GM12864 (cell line): ENCODE data around the gene ZNF778.
"Not testable (repeated sequence)": the region's sequence is repeated elsewhere in the genome, so short reads cannot be mapped to it uniquely, and the experiment has no call there.

Source experiments
- DNase-seq: peaks from one replicate; pipeline ENCODE4 v3.0.0-alpha.2; 2011; ENCODE audit warnings: low read depth
- H3K4me3 ChIP-seq: 2 replicates; pipeline ENCODE4 v1.5.1; 2011; ENCODE audit warnings: mild to moderate bottlenecking, low read depth, low read length, control low read depth
- TF ChIP-seq, protein P1 (sequence below): IDR thresholded peaks from 2 replicates; pipeline ENCODE4 v1.5.1; 2011; ENCODE audit warnings: low read depth, mild to moderate bottlenecking, moderate library complexity, low read length, control low read depth, inconsistent platforms; ENCODE audit errors: missing control alignments

Gene ZNF778

DNA sequence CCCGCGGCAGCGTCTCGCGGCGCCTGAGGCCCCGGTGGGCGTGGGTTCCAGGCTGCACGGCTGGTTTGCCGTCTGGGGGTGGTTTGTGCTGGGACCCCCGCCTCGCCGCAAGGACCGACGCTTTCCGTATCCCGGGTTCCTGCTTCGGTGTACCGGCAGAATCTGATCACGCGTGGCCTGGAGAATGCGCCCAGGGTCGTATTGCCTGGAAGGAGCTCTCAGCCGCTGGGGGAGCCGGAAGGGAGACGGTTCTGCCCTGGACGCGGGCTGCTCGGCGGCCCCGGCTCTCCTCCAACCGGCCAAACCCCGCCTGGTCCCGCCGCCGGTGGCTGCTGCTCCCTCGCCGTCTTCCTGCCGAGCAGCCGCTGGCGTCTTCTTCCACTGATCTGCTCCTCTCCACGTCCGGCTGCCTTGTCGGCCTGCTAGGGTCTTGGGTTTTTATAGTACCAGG lies 39.8 kb downstream of the ZNF778 start:
- DNase-seq = no peak
- TF ChIP-seq, protein P1, sequence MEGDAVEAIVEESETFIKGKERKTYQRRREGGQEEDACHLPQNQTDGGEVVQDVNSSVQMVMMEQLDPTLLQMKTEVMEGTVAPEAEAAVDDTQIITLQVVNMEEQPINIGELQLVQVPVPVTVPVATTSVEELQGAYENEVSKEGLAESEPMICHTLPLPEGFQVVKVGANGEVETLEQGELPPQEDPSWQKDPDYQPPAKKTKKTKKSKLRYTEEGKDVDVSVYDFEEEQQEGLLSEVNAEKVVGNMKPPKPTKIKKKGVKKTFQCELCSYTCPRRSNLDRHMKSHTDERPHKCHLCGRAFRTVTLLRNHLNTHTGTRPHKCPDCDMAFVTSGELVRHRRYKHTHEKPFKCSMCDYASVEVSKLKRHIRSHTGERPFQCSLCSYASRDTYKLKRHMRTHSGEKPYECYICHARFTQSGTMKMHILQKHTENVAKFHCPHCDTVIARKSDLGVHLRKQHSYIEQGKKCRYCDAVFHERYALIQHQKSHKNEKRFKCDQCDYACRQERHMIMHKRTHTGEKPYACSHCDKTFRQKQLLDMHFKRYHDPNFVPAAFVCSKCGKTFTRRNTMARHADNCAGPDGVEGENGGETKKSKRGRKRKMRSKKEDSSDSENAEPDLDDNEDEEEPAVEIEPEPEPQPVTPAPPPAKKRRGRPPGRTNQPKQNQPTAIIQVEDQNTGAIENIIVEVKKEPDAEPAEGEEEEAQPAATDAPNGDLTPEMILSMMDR = no peak
- no peak overlapping the region for H3K4me3 ChIP-seq

DNA sequence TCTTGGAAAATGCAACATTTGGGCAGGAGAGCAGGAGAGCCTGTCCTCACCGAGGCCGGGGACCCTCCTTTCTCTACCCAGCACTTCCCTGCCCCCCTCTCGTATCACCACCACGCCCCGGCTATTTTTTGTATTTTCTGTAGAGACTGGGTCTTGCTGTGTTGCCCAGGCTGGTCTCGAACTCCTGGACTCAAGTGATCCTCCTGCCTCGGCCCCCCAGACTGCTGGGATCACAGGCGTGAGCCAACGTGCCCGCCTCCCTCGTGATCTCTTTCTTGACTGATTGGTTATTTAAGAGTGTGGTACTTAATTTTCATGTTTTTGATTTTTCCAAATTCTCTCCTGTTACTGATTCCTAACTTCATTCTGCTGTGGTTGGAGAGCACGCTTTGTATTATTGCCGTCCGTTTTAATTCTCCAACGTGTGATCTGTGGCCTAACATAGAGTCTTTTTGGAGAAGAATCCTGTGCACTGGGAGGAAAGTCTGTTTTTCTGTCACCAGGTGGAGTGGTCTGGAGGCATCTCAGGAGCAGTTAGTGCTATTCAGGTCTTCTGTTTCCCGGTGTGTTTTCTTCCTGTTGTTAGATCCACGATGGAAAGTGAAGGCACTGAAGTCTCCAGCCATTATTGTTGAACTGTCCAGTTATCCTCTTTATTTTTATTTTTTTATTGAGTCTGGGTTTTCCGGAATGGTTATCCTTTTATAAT lies 40.4 kb downstream of the ZNF778 start:
- H3K4me3 ChIP-seq = no peak overlapping the region
- TF ChIP-seq, protein P1 = no peak
- DNase-seq = no peak

DNA sequence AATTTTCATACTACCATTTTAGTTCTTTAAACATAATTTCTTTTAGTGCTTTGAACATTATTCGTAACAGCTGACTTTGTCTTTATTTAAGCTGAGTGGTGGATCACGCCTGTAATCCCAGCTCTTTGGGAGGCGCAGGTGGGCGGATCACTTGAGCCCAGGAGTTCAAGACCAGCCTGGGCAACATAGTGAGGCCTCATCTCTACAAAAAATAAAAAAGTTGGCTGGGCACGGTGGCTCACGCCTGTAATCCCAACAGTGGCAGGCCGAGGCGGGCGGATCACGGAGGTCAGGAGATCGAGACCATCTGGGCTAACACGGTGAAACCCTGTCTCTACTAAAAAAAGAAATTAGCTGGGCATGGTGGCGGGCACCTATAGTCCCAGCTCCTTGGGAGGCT lies 42.4 kb downstream of the ZNF778 start:
- not testable (repeated sequence) for H3K4me3 ChIP-seq, DNase-seq

DNA sequence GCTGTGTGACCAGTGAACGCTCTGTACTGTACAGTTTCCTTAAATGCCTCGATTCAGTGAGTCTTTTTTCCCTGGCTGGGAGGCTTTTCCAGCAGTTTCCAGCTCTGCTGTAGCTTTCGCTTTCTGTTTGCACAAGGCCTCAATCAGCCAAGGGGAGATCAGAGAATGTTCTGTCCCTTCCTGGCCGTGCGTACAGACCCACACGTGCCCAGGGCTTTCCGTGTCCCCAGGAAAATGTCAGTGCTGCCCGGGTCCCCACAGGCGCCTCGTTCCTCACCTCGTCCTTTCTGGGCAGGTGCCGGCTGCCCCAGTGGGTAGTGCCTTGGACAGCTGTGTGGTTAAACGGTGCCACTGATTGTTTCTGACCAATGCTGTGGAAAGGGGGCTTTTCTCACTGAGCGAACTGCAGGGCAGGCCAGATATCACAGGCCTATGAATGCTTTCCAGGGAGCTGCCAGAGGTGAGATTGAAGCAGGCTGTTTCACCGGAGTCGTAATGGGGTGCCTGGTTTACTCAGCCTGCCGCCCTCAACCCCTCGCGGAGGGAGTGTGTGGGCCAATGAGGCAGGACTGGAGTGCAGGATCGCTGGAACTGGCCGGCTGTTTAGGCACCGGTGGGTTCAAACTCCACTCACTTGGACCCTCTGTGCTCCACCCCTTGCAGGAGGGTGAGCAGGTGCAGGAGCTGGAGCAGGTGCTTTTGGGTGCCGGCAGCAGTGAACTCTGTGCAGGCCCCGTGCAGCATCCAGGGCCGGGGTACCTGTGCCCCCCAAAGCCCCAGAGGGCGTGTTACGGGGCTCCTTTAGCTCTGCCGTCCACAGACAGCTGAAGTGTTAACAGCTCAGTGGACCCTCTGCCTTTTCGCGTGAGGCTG lies 44.4 kb downstream of the ZNF778 start:
- TF ChIP-seq, protein P1 = no peak
- DNase-seq = no peak
- no peak overlapping the region for H3K4me3 ChIP-seq

DNA sequence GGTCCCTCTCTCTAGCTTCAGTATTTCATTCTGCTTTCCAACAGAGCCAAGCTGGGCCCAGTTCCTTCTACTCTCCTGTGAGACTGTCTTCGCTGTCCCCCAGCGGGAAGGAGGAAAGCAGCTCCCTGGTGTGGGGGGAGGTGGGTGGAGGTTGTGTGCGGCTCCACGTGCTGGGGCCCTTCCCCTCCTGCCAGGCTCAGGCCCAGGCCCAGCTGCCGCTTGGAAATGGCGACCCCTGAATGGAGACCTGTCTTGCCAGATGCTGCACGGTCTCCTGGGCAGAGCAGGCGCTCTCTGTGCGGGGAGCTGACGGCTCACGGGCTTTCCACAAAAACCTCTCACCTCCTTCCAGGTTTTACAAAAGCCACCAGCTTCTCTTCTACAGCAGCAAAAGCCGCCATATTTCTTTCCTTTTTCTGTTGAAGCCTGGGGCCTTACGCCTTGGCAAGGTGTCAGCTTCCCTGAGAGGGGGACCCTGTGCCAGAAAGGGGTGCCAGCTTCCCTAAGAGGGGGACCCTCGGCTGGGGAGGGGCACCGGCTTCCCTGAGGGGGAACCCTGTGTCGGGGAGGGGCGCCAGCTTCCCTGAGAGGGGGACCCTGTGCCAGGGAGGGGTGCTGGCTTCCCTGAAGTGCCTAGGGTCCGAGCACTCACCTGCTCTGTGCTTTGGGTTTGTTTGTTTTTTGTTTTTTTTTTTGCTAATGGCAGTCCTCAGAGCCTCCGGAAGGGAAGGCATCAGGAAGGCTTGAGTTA lies 47.5 kb downstream of the ZNF778 start:
- no peak for DNase-seq
- no peak overlapping the region for H3K4me3 ChIP-seq
- TF ChIP-seq, protein P1 = no peak

DNA sequence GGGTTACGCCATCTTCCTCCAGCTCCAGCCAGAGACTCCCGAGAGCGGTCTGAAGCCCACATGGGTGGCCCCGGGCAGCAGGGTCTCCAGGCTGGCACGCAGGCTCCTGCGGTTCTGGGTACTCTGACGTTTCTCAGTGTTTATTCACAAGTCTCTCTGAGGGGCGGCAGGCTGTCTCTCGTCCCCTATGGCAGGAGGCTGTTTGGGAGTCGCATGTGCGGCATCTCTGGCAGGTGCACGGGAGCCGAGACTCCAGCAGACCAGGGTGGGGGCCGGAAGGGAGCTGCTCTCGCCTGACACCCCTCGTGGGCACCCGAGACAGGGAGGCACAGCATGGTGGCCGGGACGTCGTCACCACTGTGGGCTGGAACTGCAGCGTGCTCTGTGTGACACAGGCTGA lies 48.1 kb downstream of the ZNF778 start:
- H3K4me3 ChIP-seq = no peak overlapping the region
- DNase-seq = no peak
- TF ChIP-seq, protein P1 = no peak
